Measurements from ENCODE around the gene DACT3. TPM values are rescaled to one million over a fixed set of nuclear protein-coding genes. Genes with fewer than 3 reads are reported as not detected.

The DACT3 gene
- polyA plus RNA-seq, 3 donors = 0.41 to 3.6 (median 1.3) TPM

GRCh38 chr19:46605356-46605821 lies 55.6 kb downstream of the DACT3 start:
- 74 to 81% (median 81%) methylated on average over 16 of the region's 16 CpGs for WGBS, 3 donors
- H3K27ac ChIP-seq (ENCODE audit: low read depth, low read length) = no peak overlapping the region

- no peak overlapping the region for H3K27ac ChIP-seq (ENCODE audit: low read depth, low read length)
- 68 to 83% (median 71%) methylated on average over 13 of the region's 13 CpGs for WGBS, 3 donors
Observed at GRCh38 chr19:46604781-46605355, 56.1 kb downstream of the DACT3 start.

GRCh38 chr19:46603752-46604231 lies 57.2 kb downstream of the DACT3 start:
- WGBS, 3 donors = 39 to 80% (median 79%) methylated on average over 9 of the region's 9 CpGs
- H3K27ac ChIP-seq (ENCODE audit: low read depth, low read length) = no peak overlapping the region

- WGBS, 3 donors = 9 to 51% (median 48%) methylated on average over 2 of the region's 2 CpGs
- H3K27ac ChIP-seq (ENCODE audit: low read depth, low read length) = no peak overlapping the region
Observed at GRCh38 chr19:46603195-46603637, 57.8 kb downstream of the DACT3 start.

- 8 to 21% (median 17%) methylated on average over 23 of the region's 23 CpGs for WGBS, 3 donors
- H3K27ac ChIP-seq (ENCODE audit: low read depth, low read length) = no peak overlapping the region
Observed at GRCh38 chr19:46602392-46603194, 58.4 kb downstream of the DACT3 start.

- 0 to 1% (median 1%) methylated on average over 37 to 51 of the region's 51 CpGs for WGBS, 3 donors
- H3K27ac ChIP-seq (ENCODE audit: low read depth, low read length) = peak within 1 kb of the TSS; percentile 93
Observed at GRCh38 chr19:46601318-46602224, 59.4 kb downstream of the DACT3 start, which contains the start of gene CALM3. Gene CALM3, plus strand, starts transcription at chr19:46601330. Its CDS starts 105 bp downstream, at chr19:46601435.

- WGBS, 3 donors = 1% methylated on average over 76 to 93 of the region's 93 CpGs
- peak overlapping the region; percentile 93 for H3K27ac ChIP-seq (ENCODE audit: low read depth, low read length)
Observed at GRCh38 chr19:46600384-46601317, 60.3 kb downstream of the DACT3 start.

- WGBS, 3 donors = 62 to 73% (median 69%) methylated on average over 9 of the region's 9 CpGs
- H3K27ac ChIP-seq (ENCODE audit: low read depth, low read length) = no peak overlapping the region
Observed at GRCh38 chr19:46599716-46600373, 61.1 kb downstream of the DACT3 start.

GRCh38 chr19:46598372-46598917 lies 62.5 kb downstream of the DACT3 start:
- no peak overlapping the region for H3K27ac ChIP-seq (ENCODE audit: low read depth, low read length)
- 95 to 97% (median 96%) methylated on average over 4 of the region's 4 CpGs for WGBS, 3 donors

Other genes starting within 250 kb of the DACT3 start
- gene CCDC8, start 247.6 kb downstream of the DACT3 start, polyA plus RNA-seq = 1 to 10 TPM; 1.1 to 8.9 (median 8.0) TPM
- gene PNMA8C, start 232.2 kb downstream of the DACT3 start, polyA plus RNA-seq = under 1 TPM in 1 of 3 donors, not detected in 2; 0.03 TPM
- 1 to 10 TPM in 2 of 3 donors, under 1 TPM in 1; 0.13 to 3.7 (median 2.2) TPM for gene PNMA8A, start 189.6 kb downstream of the DACT3 start, polyA plus RNA-seq
- 1 to 10 TPM in 1 of 3 donors, under 1 TPM in 2; 0.79 to 1.9 (median 0.85) TPM for gene PNMA8B, start 165.3 kb downstream of the DACT3 start, polyA plus RNA-seq
- gene CALM3, start 59.9 kb downstream of the DACT3 start, polyA plus RNA-seq = 100 to 1,000 TPM in 2 of 3 donors, 10 to 100 TPM in 1; 83.9 to 276 (median 115) TPM
- 1 to 10 TPM; 2.0 to 7.1 (median 3.5) TPM for gene PTGIR, start 36.1 kb downstream of the DACT3 start, polyA plus RNA-seq
- gene GNG8, start 25.0 kb downstream of the DACT3 start, polyA plus RNA-seq = not detected
- 10 to 100 TPM; 20.4 to 41.5 (median 26.7) TPM for gene PRKD2, start 55.9 kb upstream of the DACT3 start, polyA plus RNA-seq
- 10 to 100 TPM in 1 of 3 donors, 1 to 10 TPM in 2; 5.3 to 14.2 (median 6.7) TPM for gene FKRP, start 84.9 kb upstream of the DACT3 start, polyA plus RNA-seq
- gene STRN4, start 85.3 kb upstream of the DACT3 start, polyA plus RNA-seq = 10 to 100 TPM; 38.3 to 76.0 (median 59.2) TPM
- gene SLC1A5, start 127.4 kb upstream of the DACT3 start, polyA plus RNA-seq = 100 to 1,000 TPM in 1 of 3 donors, 10 to 100 TPM in 2; 32.4 to 154 (median 56.9) TPM
- 100 to 1,000 TPM in 2 of 3 donors, 10 to 100 TPM in 1; 60.1 to 160 (median 151) TPM for gene AP2S1, start 189.7 kb upstream of the DACT3 start, polyA plus RNA-seq
- gene ARHGAP35, start 199.8 kb upstream of the DACT3 start, polyA plus RNA-seq = 10 to 100 TPM in 2 of 3 donors, 1 to 10 TPM in 1; 8.3 to 14.8 (median 13.4) TPM